RPMI7951 (cell line): ENCODE measurements around the gene FMNL1. TPM values are rescaled to one million over a fixed set of nuclear protein-coding genes. Genes with fewer than 3 reads are reported as not detected.

Experiments
- DNase-seq: peaks from one replicate; pipeline ENCODE4 v3.0.0-alpha.2; 2012; ENCODE audit warnings: low read depth
- total RNA-seq: library from RNA; depleted of rRNA; stranded (reverse); fragments of >200 nt; shearing (Covaris generic); gene quantifications from 2 replicates; pipeline ENCODE4 v1.2.3, GENCODE V29; 2014

FMNL1 gene
- total RNA-seq, 1 experiment from 2014 or later, result 10.3 TPM

- peak; percentile 28 for DNase-seq
Observed at GRCh38 chr17:45277992-45278391, 56.3 kb downstream of the FMNL1 start.

DNA sequence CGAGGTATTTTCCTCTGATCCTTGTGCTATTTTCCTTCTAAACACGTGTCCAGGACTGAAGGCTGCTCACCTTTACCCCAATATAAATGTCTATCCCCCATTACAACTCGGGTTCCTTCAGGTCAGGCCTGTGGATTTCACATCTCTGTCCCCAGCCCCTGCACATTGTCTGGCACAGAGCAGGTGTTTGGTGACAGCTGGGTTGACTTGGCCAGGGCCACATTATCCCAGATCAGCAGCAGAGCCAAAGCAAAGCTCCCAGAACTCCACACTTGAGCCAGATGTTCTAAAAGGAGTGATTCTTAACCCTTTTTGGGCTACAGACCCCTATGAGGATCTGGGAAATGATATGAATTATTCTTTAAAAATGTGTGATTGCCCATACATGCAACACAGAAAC lies 58.2 kb downstream of the FMNL1 start:
- no peak for DNase-seq

GRCh38 chr17:45282683-45283644 lies 61.3 kb downstream of the FMNL1 start:
- peak; percentile 27 for DNase-seq

DNA sequence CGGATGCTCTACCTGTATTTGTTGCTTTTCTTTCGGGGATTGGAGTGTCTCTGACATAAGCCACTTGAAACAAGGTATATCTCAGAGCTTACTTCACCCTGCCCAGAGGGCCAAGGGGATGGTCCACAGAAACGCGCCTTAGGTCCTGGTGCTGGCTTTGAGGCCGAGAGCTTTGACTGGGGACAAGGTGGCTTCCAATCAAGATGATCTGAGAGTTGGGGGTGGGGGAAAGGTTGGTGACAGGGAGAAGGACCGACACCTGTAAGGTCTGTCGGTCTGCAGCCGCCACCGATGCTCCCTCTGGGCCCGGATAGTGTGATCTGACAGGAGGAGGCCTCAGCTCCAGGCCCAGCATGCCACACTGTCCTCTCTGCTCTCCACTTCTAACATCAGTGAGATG lies 62.0 kb downstream of the FMNL1 start:
- DNase-seq, result no peak

DNA sequence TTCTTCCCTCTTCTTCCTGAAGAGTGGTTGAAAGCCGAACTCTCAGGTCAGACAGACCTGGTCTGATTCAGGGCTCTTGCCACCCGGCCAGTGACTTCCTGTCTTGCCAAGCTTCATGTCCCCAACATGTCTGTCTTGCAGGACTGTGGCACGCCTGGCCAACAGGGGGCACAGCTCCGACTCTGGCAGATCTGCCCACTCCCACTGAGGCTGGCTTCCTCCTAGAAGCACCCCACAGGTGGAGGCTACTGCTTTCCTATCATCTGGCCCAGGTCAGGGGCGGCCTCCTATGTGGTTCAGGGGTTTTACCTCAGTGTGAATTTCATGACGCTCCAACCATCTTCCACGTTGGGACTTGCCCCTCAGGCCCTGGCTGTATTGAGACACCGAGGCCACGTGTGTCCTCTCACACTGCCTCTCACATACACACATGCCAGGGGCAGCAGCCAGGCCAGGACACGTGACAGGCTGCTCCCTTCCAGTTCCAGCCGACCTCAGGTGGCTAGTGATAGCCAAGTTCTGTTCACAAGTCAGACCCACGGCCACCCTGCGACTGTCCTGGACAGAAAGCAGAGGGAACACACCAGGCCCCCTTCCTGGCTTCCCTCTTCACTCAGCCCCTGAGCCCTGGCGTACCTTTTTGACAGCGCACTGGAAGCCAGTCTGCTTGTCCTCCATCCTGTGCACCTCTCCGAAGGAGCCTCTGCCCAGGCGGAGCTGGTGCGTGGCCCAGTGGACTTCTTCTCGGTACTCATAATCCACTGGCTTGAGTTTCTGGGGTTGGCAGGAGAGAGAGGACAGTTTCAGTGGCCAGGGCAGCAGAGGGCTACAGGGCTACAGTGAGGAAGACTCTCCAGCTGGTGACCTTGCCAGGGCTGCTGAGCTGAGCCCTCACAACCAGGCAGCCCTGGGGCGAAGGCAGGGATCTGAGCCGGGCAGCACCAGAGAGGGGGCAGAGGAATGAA lies 62.8 kb downstream of the FMNL1 start:
- DNase-seq, result no peak

DNA sequence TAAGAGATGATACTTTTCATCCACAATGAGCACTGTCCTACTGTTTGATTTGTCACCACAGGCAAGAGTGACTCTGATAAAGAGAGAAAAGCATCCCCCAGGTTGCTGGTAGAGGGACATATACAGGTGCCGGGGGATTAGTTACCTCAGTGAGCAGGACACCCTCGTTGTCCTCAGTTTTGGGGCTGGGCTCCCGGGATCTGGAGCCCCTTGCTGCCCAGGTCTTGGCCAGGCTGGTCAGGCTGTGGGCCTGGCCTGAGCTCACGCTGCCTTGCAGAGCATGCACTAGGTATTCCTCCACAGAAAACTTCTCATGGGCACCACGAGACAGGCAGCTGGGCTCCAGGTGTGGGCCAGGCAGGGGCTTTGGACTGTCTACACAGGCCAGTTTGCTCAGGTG lies 64.6 kb downstream of the FMNL1 start:
- DNase-seq, result no peak

DNA sequence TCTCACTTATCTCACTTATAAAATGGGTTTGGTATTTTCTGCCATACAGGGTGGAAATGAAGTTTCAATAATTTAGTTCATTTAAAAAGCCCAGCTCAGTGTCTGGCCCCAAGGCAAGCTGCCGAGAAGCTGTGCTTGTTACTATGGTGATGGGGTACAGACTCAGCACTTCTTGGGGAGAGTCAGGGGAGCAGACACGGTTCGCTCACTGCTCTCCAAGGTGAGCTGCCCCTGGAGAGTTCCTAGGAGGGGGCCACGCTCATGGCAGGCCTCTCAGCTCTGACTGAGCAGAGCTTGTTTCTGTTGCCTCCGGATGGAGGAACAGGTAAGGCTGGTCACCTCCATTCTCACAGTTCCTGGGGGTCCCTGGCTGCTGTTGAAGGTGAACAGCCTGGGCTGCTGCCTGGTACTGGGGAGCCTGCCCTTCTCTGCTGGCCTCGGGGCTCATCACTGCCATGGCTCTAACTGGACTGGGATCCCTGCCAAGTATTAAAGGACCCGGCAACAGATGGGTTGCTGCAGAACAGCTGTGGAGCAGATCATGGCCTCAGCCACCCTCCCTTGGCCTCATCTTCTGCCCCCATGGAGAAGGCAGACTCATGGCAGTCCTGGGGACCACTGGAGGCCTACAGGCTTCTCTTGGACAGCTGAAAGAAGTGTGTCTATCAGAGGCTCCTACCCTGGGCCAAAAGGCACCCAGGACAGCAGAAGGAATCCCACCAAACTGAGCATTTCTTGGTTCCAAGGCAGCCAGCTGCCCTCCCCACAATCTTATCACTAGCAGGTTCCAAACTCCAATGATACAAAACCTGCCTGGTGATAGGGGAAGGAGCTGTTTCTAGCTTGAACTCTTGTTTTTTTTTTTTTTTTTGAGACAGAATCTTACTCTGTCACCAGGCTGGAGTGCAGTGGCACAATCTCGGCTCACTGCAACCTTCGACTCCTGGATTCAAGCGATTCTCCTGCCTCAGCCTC lies 66.1 kb downstream of the FMNL1 start:
- DNase-seq, result peak; percentile 81

- DNase-seq, result no peak
Observed at GRCh38 chr17:45288825-45289224, 67.1 kb downstream of the FMNL1 start.

GRCh38 chr17:45289301-45290268 lies 67.9 kb downstream of the FMNL1 start:
- DNase-seq, result no peak

- no peak for DNase-seq
Observed at GRCh38 chr17:45290269-45290765, 68.6 kb downstream of the FMNL1 start.

DNA sequence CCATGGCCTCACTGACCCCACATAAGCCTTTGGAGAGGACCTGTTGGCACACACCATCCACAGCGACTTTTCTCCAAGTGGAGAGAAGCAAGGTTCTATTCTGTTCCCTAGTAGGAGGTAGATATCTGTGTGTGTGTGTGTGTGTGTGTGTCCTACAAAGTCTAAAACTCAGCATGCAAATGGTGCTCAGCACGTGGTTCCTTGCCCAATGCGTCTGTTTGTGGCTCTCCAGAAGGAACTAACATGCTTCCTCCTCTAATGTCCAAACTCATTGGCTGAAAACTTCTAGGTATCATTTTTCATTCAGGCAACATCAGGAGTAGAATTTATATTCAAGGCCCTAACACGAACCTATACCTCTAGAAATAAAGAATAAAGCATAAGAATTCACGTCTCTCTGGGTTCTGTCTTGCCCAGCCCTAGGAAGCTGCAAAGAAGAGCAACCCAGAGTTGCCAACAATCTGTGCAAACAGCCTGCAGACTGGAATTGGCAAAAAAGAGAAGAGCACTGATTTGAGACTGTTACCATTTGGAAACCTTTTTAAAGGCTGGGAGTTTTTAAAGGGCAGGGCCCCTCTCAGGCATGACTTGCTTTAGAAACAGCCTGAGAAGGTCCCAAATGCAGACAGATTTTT lies 69.6 kb downstream of the FMNL1 start:
- DNase-seq, result no peak

DNA sequence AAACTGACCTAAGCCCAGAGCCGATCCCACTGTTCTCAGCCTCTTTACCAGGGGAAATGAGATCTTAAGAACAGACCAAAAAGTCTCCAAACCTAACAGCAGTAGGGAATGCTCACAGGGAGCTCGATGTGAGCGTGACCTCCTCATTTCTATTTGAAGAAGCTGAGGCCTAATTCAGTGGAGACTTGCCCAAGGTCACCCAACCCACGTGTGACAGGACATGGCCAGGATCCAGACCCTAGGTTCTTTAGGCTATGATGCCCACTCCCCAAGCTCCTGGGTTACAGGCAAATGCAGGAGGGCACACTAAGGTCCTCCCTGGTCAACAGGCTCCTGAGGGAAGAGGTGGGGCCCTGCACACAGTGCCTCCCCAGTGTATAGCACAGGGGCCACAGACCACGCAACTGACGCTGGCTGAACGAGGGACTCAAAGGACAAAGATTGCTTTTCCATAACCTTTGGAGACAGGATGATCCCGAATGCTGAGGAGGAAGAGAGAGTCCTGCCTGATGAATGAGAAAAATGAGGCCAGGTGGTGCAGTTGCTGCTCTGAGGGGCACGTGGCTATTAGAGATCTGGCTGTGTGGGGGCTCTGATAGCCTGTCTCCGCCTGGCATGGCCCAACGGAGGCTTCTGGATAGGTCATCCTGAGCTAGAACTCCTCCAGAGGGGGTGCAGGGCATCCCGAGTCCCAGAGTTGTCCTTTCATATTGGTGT lies 71.2 kb downstream of the FMNL1 start:
- no peak for DNase-seq

GRCh38 chr17:45293413-45294211 lies 71.9 kb downstream of the FMNL1 start:
- DNase-seq, result peak; percentile 99

GRCh38 chr17:45294506-45294905 lies 72.8 kb downstream of the FMNL1 start:
- DNase-seq, result peak; percentile 93

DNA sequence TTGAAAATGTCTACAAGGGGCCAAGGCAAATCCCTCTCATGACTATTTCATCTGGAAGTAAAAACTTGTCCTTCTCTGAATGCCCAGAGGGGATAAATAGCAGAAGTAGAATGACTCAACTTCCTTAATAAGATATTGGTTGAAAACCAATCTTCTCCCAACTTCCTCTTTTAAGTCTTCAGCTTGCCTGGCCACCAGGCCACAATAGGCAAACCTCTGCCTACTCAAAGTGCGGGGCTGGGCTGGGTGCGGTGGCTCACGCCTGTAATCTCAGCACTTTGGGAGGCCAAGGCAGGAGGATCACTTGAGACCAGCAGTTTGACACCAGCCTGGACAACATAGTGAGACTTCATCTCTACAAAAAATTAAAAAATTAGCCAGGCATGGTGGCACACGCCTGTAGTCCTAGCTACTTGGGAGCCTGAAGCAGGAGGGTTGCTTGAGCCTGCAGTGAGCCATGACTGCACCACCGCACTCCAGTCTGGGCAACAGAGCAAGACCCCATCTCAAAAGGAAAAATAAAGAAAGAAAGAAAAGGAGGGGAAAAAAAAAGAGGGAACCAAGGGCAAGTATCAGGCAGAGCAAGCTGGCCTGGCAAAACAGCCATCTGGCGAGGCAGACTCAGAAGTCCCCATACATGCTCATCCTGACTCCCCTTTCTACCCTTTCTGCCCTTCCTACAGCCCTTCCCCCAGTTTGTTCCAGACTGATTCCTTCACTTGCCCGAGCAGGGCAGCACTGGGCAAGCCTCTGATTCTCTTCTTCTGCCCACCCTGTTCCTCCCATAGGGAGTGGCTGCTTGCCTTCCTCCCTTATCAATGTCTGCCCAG lies 74.5 kb downstream of the FMNL1 start:
- peak; percentile 93 for DNase-seq

DNA sequence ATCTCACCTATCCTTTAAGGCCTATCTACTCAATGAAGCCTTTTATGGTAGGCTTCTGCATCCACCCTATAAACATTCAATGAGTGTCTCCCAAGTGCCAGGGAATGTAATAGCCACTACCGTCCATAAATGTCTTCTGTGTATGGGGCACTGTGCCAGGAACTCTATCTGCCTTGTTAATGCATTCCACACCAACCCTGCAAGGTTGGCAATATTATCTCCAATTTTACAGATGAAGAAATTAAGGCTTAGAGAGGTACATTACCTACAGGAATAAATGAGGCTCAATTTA lies 75.1 kb downstream of the FMNL1 start:
- DNase-seq, result peak; percentile 57
